GM19328 (cell line): ENCODE data around the gene MAPK13.
"Not testable (repeated sequence)": the region's sequence is repeated elsewhere in the genome, so short reads cannot be mapped to it uniquely, and the experiment has no call there.

Experiments
- ATAC-seq: cut with Tn5 transposase; IDR thresholded peaks from one replicate; pipeline ENCODE4 v1.9.1; 2021; ENCODE audit warnings: mild to moderate bottlenecking, moderate library complexity; ENCODE audit not compliant: unreplicated experiment

MAPK13 gene

GRCh38 chr6:36129941-36130666 is at the start of gene MAPK13:
TSS of gene MAPK13 (plus strand) at chr6:36130513. CDS start at chr6:36130583, 70 bp downstream.
- no peak for ATAC-seq

- no peak for ATAC-seq
These were observed 48.0 kb upstream of the MAPK13 start for GRCh38 chr6:36082318-36082717.

GRCh38 chr6:36083446-36083845 is 46.9 kb upstream of the MAPK13 start:
- ATAC-seq: no peak

GRCh38 chr6:36088204-36088603 is 42.1 kb upstream of the MAPK13 start:
- not testable (repeated sequence) for ATAC-seq

GRCh38 chr6:36089048-36089447 is 41.3 kb upstream of the MAPK13 start:
- no peak for ATAC-seq

GRCh38 chr6:36094238-36094637 is 36.1 kb upstream of the MAPK13 start:
- ATAC-seq: no peak

- no peak for ATAC-seq
These were observed 35.4 kb upstream of the MAPK13 start for GRCh38 chr6:36094753-36095496.

- no peak for ATAC-seq
These were observed 34.6 kb upstream of the MAPK13 start for GRCh38 chr6:36095497-36096391.

- no peak for ATAC-seq
These were observed 31.9 kb upstream of the MAPK13 start for GRCh38 chr6:36098253-36098919.

GRCh38 chr6:36098920-36099647 is 31.2 kb upstream of the MAPK13 start:
- no peak for ATAC-seq

- no peak for ATAC-seq
These were observed 30.3 kb upstream of the MAPK13 start for GRCh38 chr6:36099869-36100483.

- ATAC-seq: no peak
These were observed 28.6 kb upstream of the MAPK13 start for GRCh38 chr6:36101691-36102090.

- ATAC-seq: no peak
These were observed 27.5 kb upstream of the MAPK13 start for GRCh38 chr6:36102853-36103252.

GRCh38 chr6:36104836-36105235 is 25.5 kb upstream of the MAPK13 start:
- ATAC-seq: no peak

- ATAC-seq: no peak
These were observed 21.2 kb upstream of the MAPK13 start for GRCh38 chr6:36109092-36109491.

- no peak for ATAC-seq
These were observed 20.3 kb upstream of the MAPK13 start for GRCh38 chr6:36110050-36110449.

- no peak for ATAC-seq
These were observed 19.4 kb upstream of the MAPK13 start for GRCh38 chr6:36110863-36111262.

- ATAC-seq: no peak
These were observed 18.8 kb upstream of the MAPK13 start for GRCh38 chr6:36111526-36111925.

GRCh38 chr6:36113049-36113448 is 17.3 kb upstream of the MAPK13 start:
- no peak for ATAC-seq

GRCh38 chr6:36113703-36114102 is 16.6 kb upstream of the MAPK13 start:
- ATAC-seq: no peak
